NCI-H2227 (cell line): ENCODE data around the gene NUDT4B.
"Not testable (repeated sequence)": the region's sequence is repeated elsewhere in the genome, so short reads cannot be mapped to it uniquely, and the experiment has no call there.

ENCODE experiments used
- DNase-seq: peaks from one replicate; lab custom pipeline; 2025; ENCODE audit not compliant: unreplicated experiment; lab: John Stamatoyannopoulos, UW

The NUDT4B gene

DNA sequence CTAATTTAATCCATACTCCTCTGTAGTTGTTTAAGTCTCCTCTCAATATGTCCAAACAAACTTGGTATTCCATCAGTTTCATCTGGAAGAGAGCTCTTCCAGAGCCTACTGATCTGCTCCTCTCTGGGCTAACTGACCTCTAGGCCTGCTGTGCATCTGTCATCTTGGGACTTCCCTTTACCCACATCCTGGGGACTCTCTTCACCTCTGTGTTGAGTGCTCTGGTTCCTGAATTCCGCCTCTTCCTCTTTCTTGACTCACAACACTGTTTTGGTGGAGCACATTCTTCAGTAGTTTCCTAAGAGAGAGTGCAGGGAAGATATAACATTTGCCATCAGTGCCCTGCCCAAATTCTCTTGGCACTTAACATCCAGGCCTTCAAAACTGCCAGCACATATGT is 13.0 kb upstream of the NUDT4B start:
- DNase-seq: not testable (repeated sequence)

DNA sequence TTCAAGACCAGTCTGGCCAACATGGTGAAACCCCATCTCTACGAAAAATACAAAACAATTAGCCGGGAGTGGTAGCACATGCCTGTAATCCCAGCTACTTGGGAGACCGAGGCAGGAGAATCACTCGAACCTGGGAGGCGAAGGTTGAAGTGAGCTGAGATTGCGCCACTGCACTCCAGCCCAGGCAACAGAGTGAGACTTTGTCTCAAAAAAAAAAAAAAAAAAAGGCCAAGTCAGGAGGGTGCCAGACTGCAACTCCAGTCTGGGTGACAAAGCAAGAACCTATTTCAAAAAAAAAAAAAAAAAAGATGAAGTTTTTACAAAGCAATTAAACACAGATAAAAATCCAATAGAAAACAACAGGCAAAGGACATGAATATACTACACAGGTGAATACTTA is 9.9 kb upstream of the NUDT4B start:
- DNase-seq: not testable (repeated sequence)

DNA sequence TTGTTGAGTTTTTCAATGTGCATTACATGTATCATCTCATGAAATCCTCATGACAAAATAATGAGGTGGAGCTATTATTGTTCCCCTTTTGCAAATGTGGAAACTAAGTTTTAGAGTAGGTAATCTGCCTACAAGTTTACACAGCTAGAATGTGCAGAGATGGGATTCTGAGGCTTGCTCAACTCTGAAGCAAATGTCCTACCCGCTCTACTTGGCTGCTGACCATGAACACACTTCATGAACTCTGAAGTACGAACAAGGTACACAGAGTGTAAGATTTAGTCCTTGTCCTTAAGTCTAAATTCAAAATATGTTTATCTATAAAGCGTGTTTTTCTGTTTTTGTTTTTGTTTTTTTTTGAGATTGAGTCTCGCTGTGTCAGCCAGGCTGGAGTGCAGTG is 5.4 kb upstream of the NUDT4B start:
- not testable (repeated sequence) for DNase-seq

DNA sequence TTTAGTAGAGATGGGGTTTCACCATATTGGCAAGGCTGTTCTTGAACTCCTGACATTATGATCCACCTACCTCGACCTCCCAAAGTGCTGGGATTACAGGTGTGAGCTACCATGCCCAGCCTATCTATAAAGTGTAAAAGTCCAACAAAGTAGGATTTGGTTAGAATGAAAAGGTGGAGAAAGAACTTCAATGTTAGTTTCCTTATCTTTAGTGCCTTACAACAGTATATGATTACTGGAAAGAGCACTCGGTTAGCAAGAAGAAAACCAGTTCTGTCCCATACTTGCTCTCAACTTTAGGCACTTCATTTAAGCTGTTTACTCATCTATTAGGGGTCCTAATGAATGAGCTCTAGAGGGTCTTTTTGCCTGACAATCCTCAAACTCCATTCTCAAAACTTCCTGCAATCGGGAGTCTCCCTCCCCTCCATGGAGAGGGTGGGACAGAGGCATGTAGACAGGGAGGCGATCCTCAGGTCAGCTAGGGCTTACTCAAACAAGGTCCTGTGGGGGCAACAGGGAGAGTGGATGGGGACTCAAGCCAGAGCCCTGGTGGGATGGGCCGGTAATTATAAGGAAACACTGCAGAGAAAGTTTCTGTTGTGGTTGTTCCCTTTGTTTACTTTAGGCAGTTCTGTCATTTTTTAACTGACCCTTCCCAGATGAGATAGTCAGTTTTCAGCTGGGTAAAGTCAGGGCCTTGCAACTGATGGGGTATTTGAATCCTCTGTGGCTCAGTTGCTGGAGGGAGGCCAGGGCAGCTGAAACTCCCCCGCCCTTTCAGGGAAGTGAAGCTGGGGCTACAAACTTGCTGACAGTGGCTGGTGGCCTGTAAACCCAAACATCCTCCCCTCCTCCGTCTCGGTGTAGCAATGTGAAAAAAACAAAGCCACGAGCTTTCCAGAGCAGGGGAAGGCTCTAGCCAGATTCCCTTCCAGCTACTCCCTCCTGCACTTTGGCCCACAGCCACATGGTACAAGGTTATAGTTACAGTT is 4.6 kb upstream of the NUDT4B start:
- DNase-seq: not testable (repeated sequence)

DNA sequence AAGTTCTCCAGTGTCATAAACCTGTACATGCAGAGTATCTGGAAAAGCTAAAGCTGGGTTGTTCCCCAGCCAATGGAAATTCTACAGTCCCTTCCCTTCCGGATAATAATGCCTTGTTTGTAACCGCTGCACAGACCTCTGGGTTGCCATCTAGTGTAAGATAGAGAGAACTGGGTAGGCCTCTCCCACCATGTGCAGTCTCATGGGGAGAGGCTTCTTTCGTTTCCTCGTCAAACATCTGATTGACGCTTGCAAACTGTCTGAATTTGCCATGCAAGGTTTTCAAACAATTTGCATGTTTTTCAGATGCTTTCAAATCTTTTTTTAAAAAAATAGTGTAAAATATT is 734 bp downstream of the NUDT4B start:
- DNase-seq: not testable (repeated sequence)

DNA sequence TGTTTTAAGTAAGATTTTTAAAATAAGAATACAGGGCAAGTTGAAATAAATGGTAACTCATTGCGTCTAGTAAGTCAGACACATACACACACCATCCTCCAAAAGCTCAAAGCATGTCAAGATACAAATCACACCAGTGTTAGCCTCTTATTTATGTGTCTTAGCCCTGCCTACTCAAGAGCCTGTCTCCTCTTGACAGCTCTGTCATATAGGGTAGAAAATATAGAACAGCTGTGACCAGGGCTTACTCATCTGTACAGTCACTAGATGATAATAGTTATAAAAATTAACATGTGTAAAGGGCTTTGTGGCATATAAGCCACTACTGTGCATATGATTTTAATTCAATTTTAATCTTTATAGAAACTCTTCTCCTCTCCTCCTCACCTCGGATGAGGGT is 7.7 kb downstream of the NUDT4B start:
- DNase-seq: not testable (repeated sequence)

DNA sequence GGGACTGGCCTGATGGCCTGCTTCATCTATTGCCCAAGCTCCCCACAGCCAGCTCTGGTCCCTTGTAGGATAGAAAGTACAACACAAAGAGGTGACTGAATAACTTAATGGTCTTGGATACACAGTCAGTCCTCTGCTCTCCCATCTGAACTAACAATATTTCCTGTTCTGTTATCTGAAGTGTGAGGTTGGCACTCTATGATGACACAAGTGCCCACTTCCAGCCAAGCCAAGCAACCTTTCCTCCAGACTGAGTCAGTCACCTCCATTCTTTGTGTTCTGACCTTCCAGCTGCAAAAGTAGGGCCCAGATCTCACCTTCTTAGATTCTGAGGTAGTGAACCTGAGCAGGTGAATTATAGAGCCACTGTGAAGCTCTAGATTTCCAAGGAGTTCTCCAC is 8.9 kb downstream of the NUDT4B start:
- not testable (repeated sequence) for DNase-seq

DNA sequence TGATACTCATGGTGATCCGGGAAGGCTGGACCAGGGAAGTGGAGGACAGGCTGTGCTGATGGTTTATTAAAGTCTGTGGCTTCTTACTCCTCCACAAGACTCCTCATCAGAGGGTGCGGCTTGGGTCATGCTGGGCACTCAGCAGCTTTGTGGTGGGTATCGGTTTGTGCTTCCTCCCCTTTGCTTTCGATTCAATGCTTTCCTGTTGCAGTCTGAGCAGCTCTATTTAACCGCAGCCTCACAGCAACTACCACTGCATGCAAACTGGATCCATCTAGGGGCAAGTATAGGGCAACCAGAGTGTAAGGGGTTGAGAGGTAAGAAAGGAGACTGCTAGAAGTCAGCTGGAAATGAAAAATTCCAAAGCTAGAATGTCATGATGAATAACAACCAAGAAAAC is 9.8 kb downstream of the NUDT4B start:
- DNase-seq: not testable (repeated sequence)

DNA sequence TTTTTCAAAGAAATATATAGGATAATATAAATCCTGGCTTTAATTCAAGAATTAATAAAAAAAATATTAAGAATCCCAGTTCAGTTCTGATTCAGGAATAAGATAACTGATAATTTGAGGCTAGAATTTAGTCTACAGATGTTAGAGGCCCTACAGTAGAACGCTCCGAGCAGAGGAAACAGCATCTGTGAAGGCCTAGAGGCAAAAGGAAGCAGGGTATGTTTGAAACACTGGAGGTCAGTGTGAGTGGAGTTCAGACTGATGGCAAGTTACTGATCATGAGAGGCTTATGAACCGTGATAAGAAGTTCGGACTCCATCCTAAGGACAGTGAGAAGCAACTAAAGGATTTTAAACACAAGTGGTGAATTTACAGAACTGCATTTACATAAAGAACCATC is 10.4 kb downstream of the NUDT4B start:
- not testable (repeated sequence) for DNase-seq

DNA sequence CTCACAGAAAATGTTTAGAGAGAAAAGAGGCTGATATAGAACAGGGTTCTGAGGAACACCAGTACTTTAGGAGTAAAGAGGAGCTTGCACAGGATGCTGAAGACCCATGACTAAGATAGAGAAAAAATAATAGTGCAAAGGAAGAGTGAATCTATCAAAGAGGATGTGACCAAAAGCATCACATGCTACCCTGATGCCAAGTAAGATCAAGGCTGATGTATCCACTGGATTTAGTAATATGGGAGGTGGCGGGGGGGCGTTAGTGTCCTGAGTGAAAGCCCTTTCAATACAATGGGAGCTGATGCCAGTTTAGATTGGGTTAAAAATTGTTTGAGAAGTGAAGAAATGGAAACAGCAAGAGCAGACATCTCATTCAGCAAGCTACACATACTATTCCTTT is 11.2 kb downstream of the NUDT4B start:
- DNase-seq: not testable (repeated sequence)

DNA sequence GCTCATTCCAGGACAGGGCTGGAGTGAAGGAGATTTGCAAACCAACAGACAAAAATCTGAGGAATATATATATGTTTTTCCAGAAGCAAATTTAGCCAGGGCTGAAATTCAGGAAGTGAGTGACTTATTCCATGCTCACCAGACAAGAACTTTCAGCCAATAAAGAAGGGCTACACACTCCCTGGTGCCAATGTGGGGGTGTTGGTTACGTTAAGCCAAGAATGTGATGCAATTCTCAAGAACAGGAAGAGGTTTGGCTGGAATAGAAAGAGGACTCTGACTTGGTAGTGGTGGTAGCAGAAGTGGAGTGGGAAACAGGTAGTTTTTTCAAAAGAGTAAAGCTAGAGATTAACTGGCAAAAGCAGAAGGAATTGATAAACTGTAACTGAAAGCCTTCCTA is 11.6 kb downstream of the NUDT4B start:
- DNase-seq: not testable (repeated sequence)

DNA sequence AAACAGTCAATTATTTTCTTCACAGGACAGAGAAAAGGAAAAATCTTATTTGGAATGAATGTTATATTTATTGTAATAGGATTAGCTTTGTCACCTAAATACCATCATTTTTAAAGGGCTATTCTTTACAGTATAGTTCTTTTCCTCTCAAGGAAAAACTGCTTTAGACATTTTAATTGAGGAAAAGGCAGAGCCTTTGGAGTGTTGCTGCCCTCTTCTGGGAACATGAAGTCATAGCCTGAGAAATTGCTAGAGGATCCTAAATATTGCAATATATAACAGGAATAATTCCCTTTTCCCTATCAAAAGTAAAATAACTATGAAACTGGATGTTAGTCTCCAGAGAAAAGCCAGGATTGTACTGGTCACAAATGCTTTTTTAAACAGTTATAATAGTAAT is 12.8 kb downstream of the NUDT4B start:
- DNase-seq: not testable (repeated sequence)

DNA sequence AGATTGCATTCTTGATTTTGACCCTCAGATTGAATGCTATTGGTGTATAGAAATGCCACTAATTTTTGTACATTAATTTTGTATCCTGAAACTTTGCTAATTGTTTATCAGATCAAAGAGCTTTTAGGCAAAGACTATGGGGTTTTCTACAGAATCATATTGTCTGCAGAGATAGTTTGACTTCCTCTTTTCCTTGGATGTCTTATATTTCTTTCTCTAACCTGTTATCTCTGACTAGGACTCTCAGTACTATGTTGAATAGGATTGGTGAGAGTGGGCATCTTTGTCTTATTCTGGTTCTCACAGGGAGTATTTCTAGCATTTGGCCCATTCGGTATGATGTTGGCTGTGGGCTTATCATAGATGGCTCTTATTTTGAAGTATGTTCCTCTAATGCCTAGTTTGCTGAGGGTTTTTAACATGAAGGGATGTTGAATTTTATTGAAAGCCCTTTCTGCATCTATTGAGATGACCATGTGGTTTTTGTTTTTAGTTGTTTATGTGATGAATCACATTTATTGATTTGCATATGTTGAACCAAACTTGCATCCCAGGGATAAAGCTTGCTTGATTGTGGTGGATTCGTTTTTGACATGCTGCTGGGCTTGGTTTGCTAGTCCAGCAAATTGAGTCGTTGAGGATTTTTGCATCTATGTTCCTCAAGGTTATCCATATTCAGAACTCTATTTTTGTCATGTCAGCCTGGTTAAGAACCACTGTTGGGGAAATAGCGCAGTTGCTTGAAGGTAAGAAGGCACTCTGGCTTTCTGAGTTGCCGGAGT is 16.9 kb downstream of the NUDT4B start:
- not testable (repeated sequence) for DNase-seq

DNA sequence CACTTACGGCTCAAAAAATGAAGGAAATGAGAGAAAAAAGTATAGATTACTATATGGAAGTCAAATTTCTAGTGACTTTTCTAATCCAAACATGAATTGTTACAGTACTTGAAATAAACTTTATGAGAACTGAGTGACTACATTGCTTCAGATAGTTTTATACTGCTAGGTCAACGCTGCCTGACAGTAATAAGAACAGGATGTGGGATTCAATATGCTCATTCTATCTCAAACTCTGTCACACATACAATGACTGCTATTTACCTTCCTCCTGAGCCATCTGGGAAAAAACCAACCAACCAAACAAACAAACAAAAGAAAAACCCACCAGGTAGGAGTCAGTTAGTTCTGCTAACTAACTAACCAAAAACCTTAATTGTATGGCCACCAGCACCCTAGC is 20.0 kb downstream of the NUDT4B start:
- not testable (repeated sequence) for DNase-seq

DNA sequence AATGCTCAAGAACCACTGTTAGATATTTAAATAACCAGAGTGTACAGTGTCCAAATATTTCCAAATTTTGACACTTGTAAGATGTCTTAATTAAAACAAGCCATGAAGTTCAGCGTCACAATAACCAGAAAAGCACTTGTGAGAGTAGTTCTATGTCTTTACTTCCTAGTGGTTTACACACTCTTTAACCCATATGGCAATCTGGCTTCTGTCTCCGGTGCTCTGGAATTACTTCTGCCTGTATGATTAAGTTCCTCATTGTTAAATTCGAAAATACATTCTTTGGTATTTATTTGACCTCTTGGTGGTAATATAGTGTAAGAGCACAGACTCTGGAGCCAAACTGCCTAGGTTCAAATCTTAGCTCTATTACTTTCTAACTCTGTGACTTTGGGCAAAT is 20.9 kb downstream of the NUDT4B start:
- not testable (repeated sequence) for DNase-seq

DNA sequence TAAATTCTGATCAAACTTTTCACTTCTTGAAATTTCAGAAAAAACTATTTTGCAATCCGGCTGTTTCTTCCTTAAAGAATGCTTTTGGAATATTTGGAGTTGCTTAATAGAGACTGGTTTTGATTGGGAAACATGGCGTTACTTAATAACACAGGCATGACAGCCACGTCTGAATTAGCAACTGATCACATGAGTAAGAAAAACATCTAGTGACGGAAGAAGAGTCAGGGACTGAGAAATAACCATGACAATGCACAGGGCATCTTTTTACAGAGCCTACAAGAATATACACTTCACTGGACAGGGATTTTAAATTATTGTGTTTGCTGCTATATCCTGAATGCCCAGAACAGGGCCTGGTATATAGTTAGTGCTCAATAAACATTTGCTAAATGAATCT is 25.1 kb downstream of the NUDT4B start:
- DNase-seq: not testable (repeated sequence)

DNA sequence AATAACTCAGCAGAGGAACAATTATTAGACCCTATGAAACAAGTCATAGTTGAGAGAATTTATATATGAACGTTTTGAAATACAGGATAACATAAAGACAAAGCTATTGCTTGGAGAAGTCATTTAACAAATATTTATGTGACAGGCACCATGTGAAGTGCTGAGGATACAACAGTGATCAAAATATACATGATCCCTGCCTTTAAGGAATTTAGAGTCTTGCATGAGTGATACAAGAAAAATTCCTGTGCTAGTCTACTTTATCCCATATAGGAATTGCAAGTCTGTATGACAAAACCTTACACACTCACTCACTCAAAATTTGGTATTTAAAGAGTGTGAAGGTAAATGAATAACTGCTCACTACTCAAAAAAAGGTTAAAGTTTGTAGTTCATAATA is 25.5 kb downstream of the NUDT4B start:
- not testable (repeated sequence) for DNase-seq

DNA sequence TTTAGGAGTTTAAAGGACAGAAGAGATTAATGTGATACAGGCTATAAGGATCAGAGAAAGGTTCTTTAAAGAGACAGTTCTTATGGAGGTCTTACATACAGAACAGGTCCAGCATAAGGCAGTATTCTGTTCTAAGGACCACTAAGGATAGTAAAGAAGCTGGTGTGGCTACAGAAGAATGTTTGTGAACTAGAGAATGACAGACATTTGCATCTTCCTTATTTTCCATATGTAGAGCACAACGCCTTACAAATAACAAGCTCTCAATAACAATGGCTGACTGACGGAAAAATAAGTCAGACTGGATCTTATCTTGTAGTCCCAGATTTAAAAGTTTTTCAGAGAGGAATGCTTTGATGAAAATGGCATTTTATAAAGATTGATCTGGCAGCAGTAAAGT is 26.7 kb downstream of the NUDT4B start:
- DNase-seq: not testable (repeated sequence)

DNA sequence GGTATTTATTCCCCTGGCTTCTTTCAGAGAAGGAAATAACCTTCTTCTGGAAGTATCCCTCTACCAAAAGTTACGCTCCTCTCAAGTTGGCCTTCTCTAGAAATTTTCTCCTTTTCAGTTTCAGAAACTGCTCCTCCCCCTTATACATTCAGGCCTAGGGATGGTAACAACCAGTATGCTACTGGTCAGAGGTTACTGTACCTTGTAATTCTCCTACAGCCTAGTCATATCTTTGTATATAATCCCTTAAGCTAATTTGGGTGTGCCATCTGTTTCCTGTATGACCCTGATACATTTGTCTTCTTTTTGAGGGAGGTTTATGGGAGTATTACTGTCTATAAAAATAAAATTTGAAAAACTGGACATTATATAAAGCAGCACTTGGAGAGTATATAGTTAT is 29.1 kb downstream of the NUDT4B start:
- DNase-seq: not testable (repeated sequence)

DNA sequence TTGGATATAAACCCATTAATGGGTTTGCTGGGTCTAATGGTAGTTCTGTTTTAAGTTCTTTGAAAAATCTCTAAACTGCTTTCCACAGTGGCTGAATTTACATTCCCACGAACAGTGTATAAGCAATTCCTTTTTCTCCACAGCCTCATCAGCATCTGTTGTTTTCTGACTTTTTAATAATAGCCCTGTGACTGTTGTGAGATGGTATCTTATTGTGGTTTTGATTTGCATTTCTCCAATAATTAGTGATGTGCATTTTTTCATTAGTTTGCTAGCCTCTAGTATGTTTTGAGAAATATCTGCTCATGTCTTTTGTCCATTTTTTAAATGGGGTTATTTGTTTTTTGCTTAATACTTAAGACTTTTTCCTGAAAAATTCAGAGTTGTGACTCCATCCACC is 31.8 kb downstream of the NUDT4B start:
- not testable (repeated sequence) for DNase-seq

DNA sequence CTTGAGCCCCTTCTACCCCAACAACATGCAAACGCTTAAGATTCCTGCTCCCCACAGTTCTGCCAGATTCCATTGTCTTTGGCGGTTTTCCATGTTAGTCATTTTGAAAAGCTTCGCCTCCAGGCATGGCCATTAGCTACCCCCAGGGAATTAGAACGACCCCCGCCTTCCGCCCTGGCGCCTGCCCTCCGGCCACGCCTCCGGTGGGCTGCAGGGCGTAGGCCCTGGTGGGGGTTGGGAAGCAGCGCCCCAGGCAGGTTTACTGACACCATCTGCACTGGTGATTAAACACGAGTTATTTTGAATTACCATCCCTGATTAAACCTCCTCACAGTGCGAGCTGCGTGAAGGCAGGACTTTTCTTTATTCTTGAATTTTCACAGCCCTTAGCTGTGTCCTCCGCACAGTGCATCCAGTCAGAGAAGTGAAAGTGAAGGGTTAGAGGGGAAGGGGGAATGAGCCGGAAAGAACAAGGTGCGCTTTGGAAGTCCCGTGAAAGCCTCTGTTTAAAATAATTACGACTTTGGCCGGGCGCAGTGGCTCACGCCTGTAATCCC is 43.0 kb downstream of the NUDT4B start:
- DNase-seq: not testable (repeated sequence)
